MG63 (cell line): Measurements from ENCODE around the gene NUP188. TPM values are rescaled to one million over a fixed set of nuclear protein-coding genes. Genes with fewer than 3 reads are reported as not detected.

ENCODE experiments used
- total RNA-seq: library from RNA; depleted of rRNA; stranded (reverse); fragments of >200 nt; shearing (Covaris generic); gene quantifications from 2 replicates; pipeline ENCODE4 v1.2.3, GENCODE V29; 2014; ENCODE audit warnings: low replicate concordance; rRNA removed

Gene NUP188
- total RNA-seq, 1 experiment from 2014 or later = 22.4 TPM

Other genes with a start within 250 kb of the NUP188 start
- gene PKN3, start 245.2 kb upstream of the NUP188 start, total RNA-seq = 10.2 and 10.5 TPM in 2 replicates
- 22.7 and 26.6 TPM in 2 replicates for gene ZDHHC12, start 223.6 kb upstream of the NUP188 start, total RNA-seq
- 10.2 and 28.2 TPM in 2 replicates for gene ZER1, start 175.8 kb upstream of the NUP188 start, total RNA-seq
- 1.8 and 2.0 TPM in 2 replicates for gene TBC1D13, start 160.4 kb upstream of the NUP188 start, total RNA-seq
- 11.9 and 19.7 TPM in 2 replicates for gene ENDOG, start 129.2 kb upstream of the NUP188 start, total RNA-seq
- 9.8 and 36.3 TPM in 2 replicates for gene SPOUT1, start 117.9 kb upstream of the NUP188 start, total RNA-seq
- gene KYAT1, start 65.7 kb upstream of the NUP188 start, total RNA-seq = 9.6 and 17.8 TPM in 2 replicates
- 13.8 and 19.1 TPM in 2 replicates for gene LRRC8A, start 65.6 kb upstream of the NUP188 start, total RNA-seq
- not detected in 2 replicates for gene PHYHD1, start 26.7 kb upstream of the NUP188 start, total RNA-seq
- 16.9 and 29.7 TPM in 2 replicates for gene DOLK, start 96 bp upstream of the NUP188 start, total RNA-seq
- 36.7 and 42.7 TPM in 2 replicates for gene SH3GLB2, start 80.6 kb downstream of the NUP188 start, total RNA-seq
- 16.5 and 19.3 TPM in 2 replicates for gene MIGA2, start 88.9 kb downstream of the NUP188 start, total RNA-seq
- 18.4 and 24.9 TPM in 2 replicates for gene DOLPP1, start 133.4 kb downstream of the NUP188 start, total RNA-seq
- gene CRAT, start 163.1 kb downstream of the NUP188 start, total RNA-seq = 16.3 and 17.5 TPM in 2 replicates
- gene PTPA, start 163.7 kb downstream of the NUP188 start, total RNA-seq = 76.3 and 127 TPM in 2 replicates
- 15.7 and 21.7 TPM in 2 replicates for gene IER5L, start 230.6 kb downstream of the NUP188 start, total RNA-seq